ENCODE results near the gene NCAPD3. TPM values are rescaled to one million over a fixed set of nuclear protein-coding genes. Genes with fewer than 3 reads are reported as not detected.

The NCAPD3 gene
- total and polyA plus RNA-seq, 4 experiments from 2014 or later = 14.3 to 41.8 (median 27.3) TPM

DNA sequence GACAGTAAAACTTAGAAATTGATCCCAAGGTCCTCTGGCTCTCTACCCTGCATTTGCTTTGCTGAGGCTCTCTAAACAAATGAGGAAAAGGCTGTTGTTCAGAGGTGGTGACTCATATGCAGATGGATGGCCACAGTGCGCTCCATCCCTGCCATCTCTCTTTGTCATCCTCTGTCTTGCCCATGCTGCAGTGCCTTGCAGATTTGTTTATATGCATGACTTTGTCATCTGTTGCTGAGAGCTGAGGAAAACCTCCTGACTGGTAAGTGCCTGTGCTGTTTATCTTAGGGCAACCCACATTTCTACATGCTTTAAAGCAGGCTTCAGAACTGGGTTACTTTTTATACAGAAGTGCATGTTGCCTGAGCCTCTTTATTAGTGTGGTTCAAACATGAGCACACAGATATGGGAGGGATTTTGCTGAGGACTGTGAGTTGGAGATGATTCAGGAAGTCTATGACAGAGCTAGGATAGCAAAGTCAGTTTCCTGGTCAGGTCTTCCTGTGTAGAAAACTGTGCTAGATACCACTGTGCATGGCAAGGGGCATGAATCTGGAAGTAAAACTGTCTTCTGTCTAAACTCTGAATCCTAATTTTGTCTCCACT, 97.4 kb downstream of the NCAPD3 start:
- ChIA-PET CTCF (ENCODE audit: partially characterized antibody) (no interaction called here), POLR2A (ENCODE audit: partially characterized antibody) (interaction anchor here (0.6 kb wide), 1 partner anchor 47 kb away, joined by 3 read pairs; no protein-coding TSS in a partner anchor)
- Mint-ChIP-seq H3K4me3 (no peak overlapping the region), H3K27ac (no peak overlapping the region), H3K4me1 (peaks cover 0 to 10% (median 8%) of the 10 kb centered on the region in 4 donors), H3K36me3 (peaks cover 0 to 9% of the 10 kb centered on the region in 2 donors), H3K9me3 (peaks cover 0 to 17% (median 7%) of the 10 kb centered on the region in 8 donors), H3K27me3 (peaks cover 17 to 22% of the 10 kb centered on the region in 2 donors)
- H3K9me3 ChIP-seq (ENCODE audit: control insufficient read depth in 1 of 2, low read length in 2 of 2) = peaks cover 0 to 5% of the 10 kb centered on the region in 2 donors
- no peaks in the 10 kb centered on the region for H3K27me3 ChIP-seq (ENCODE audit: insufficient read depth, low read length)
- intact Hi-C loops (cut with micrococcal nuclease) = no loop called here
- DNase-seq = no peak
- no peak overlapping the region for H3K4me3 ChIP-seq (ENCODE audit: low read length in 2 of 2)
- no peak overlapping the region for H3K27ac ChIP-seq (ENCODE audit: low read depth, low read length)
- no peaks in the 10 kb centered on the region for H3K4me1 ChIP-seq (ENCODE audit: insufficient read depth, low read length)
- H3K36me3 ChIP-seq (ENCODE audit: insufficient read depth, low read length) = no peaks in the 10 kb centered on the region

DNA sequence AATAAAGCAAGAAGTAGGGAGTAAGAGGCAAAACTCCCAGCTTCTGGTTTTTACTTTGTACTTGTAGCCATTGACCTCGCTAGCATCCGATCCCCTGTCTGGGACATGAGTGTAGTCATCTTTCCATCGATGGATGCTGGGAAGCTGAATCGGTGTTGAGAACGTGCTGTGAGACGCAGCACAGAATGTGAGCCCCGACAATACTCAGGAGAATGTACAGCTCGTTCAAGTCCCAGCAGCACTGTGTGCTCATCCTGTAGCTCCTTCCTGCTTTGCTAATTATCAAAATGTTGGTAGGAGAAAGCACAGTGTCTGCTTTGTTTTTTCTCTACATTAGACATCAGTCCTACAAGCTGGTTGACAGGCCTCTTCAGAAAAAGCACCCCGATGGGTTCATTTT, 98.3 kb downstream of the NCAPD3 start:
- Histone ChIP-seq H3K9me3 (ENCODE audit: control insufficient read depth in 1 of 2, low read length in 2 of 2) (peaks cover 0 to under 1% of the 10 kb centered on the region in 2 donors), H3K27me3 (ENCODE audit: insufficient read depth, low read length) (no peaks in the 10 kb centered on the region), H3K4me1 (ENCODE audit: insufficient read depth, low read length) (no peaks in the 10 kb centered on the region), H3K4me3 (ENCODE audit: low read length in 2 of 2) (no peak overlapping the region), H3K36me3 (ENCODE audit: insufficient read depth, low read length) (no peaks in the 10 kb centered on the region), H3K27ac (ENCODE audit: low read depth, low read length) (no peak overlapping the region)
- peaks cover 0 to 9% (median 0%) of the 10 kb centered on the region in 8 donors for H3K9me3 Mint-ChIP-seq
- H3K27me3 Mint-ChIP-seq = peaks cover 17 to 26% of the 10 kb centered on the region in 2 donors
- ChIA-PET CTCF (ENCODE audit: partially characterized antibody) (interaction anchor here (0.6 to 1.5 kb wide), 2 partner anchors 10 to 13 kb away, joined by 3 read pairs; no protein-coding TSS in a partner anchor), POLR2A (ENCODE audit: partially characterized antibody) (no interaction called here)
- no peak for DNase-seq
- intact Hi-C loops (cut with micrococcal nuclease) = no loop called here
- H3K4me3 Mint-ChIP-seq = peak overlapping the region in 2 of 8 donors; percentile 3 to 46
- H3K4me1 Mint-ChIP-seq = peaks cover 0 to 10% (median 8%) of the 10 kb centered on the region in 4 donors
- H3K36me3 Mint-ChIP-seq = peaks cover 0 to 6% of the 10 kb centered on the region in 2 donors
- H3K27ac Mint-ChIP-seq = no peak overlapping the region

DNA sequence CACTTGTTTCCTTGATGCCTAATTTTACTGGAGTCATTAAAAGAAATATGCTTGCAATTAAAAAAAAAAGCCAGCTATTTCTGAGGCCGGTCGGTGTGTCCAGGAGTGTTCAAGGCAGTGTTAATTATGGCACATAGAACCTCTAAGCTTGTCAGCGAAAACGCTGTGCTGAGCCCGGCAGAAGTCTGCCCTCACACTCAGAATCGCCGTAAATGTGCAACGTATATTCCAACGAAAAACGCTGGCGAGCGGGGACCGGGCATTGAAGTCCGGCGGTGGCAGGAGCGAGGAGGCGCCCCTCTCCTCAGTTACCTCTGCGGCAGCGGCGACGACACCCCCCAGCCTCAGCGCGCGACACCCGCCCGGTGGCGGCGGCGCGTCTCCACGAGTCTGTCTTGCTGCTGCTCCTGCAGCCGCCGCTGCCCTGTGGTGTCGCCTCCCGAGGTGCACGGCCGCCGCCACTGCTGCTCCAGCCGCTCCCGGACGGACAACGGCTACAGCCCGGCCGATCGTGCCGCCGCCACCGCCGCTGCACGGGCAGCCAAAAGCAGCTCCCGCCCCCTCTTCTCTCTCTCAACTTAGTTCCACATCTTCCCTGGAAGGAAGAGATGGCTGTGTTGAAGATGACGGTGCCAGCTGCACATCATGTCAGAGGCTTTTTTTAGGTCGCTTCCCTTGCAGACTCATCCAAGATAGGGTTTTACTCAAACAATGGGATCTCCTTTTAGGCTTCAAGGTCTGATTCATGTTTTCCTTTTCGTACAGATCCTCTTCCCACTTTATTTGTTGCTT, 98.9 kb downstream of the NCAPD3 start:
- Histone ChIP-seq H3K9me3 (ENCODE audit: control insufficient read depth in 1 of 2, low read length in 2 of 2) (no peaks in the 10 kb centered on the region), H3K27ac (ENCODE audit: low read depth, low read length) (no peak overlapping the region), H3K4me3 (ENCODE audit: low read length in 2 of 2) (no peak overlapping the region), H3K27me3 (ENCODE audit: insufficient read depth, low read length) (no peaks in the 10 kb centered on the region), H3K36me3 (ENCODE audit: insufficient read depth, low read length) (no peaks in the 10 kb centered on the region), H3K4me1 (ENCODE audit: insufficient read depth, low read length) (no peaks in the 10 kb centered on the region)
- H3K36me3 Mint-ChIP-seq = peaks cover 0 to 6% of the 10 kb centered on the region in 2 donors
- peaks cover 0 to 3% (median 0%) of the 10 kb centered on the region in 8 donors for H3K9me3 Mint-ChIP-seq
- H3K4me1 Mint-ChIP-seq = peaks cover 0 to 10% (median 8%) of the 10 kb centered on the region in 4 donors
- intact Hi-C loops (cut with micrococcal nuclease) = no loop called here
- ChIA-PET CTCF (ENCODE audit: partially characterized antibody) (interaction anchor here (0.6 to 1.5 kb wide), 3 partner anchors 9 to 14 kb away, joined by 3 to 4 read pairs (median 3); no protein-coding TSS in a partner anchor), POLR2A (ENCODE audit: partially characterized antibody) (no interaction called here)
- H3K27me3 Mint-ChIP-seq = peaks cover 17 to 26% of the 10 kb centered on the region in 2 donors
- no peak overlapping the region for H3K27ac Mint-ChIP-seq
- peak in 1 of 5 donors; percentile 5 for DNase-seq
- H3K4me3 Mint-ChIP-seq = peak overlapping the region in 3 of 8 donors; percentile 28 to 45 (median 36)

DNA sequence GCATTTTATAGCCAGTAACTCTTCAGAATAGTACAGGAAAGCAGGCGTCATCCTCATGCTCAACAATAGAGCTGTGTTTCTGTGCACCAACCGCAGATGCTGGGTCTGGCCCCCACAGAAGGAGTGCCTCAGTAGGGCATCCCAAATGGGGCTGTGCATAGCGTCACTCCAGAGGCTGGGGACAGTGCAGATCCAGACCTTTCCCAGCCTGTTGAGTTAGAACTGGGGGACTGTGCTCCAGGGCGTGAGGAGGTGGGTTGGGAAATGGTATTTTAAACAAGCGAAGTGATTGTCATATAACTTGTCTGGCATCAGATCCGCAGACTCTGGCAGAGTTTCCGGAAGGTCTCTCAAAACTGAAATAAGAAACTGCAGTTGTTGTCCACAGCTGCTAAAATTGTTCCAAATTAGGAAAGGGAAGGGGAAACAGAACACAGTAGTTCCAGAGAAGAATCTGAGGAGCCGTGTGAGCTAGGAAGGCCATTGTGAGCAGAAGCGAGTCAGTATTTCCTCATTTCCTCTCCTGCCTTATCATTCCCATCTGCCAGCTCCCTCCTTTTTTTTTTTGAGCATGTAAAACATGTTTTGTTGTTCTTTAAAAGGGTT, 102.7 kb downstream of the NCAPD3 start:
- CTCF ChIA-PET (ENCODE audit: partially characterized antibody) = no interaction called here
- DNase-seq = no peak
- H3K27me3 ChIP-seq (ENCODE audit: insufficient read depth, low read length) = no peaks in the 10 kb centered on the region
- POLR2A ChIA-PET (ENCODE audit: partially characterized antibody) = no interaction called here
- peaks cover 17 to 21% of the 10 kb centered on the region in 2 donors for H3K27me3 Mint-ChIP-seq
- H3K9me3 Mint-ChIP-seq = no peaks in the 10 kb centered on the region
- no peaks in the 10 kb centered on the region for H3K36me3 ChIP-seq (ENCODE audit: insufficient read depth, low read length)
- H3K4me1 Mint-ChIP-seq = peaks cover 0 to 10% (median 8%) of the 10 kb centered on the region in 4 donors
- no peak overlapping the region for H3K27ac ChIP-seq (ENCODE audit: low read depth, low read length)
- no peak overlapping the region for H3K27ac Mint-ChIP-seq
- H3K9me3 ChIP-seq (ENCODE audit: control insufficient read depth in 1 of 2, low read length in 2 of 2) = no peaks in the 10 kb centered on the region
- no peak overlapping the region for H3K4me3 ChIP-seq (ENCODE audit: low read length in 2 of 2)
- peaks cover 0 to 6% of the 10 kb centered on the region in 2 donors for H3K36me3 Mint-ChIP-seq
- H3K4me1 ChIP-seq (ENCODE audit: insufficient read depth, low read length) = no peaks in the 10 kb centered on the region
- no peak overlapping the region for H3K4me3 Mint-ChIP-seq
- intact Hi-C loops (cut with micrococcal nuclease) = no loop called here

DNA sequence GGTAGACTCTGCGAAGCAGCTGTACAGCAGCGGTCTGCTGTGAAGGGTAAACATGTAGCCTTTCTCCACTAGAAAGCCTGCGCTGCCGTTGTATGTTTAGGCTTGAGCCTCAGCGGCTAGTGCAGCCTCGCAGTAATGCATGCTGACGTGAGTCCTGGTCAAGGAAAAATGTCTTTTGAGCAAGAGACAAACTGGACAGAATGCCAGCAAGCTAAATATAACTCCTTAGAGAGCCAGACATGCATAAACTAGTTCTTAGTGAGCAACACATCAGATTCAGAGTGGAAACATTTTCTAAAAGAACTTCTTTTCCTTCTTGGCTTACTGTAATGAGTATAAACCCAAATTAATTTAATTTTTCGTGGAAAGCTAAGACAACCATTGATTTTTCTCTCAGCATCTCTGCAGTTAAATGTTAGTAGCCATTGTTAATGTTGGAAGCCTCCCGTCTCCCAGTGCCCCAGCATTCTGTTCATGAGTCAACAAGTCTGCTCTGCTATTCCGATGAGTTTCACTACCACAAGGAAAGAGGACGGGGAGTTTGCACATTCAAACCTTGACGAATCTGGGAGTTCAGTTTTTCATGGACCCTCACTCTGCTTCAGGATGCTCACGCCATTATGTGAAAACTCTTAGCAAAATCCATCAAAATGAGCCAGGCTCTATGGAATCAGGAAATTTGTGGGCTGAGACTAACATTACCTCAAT, 103.5 kb downstream of the NCAPD3 start:
- Histone ChIP-seq H3K9me3 (ENCODE audit: control insufficient read depth in 1 of 2, low read length in 2 of 2) (no peaks in the 10 kb centered on the region), H3K4me3 (ENCODE audit: low read length in 2 of 2) (no peak overlapping the region), H3K27ac (ENCODE audit: low read depth, low read length) (no peak overlapping the region), H3K4me1 (ENCODE audit: insufficient read depth, low read length) (no peaks in the 10 kb centered on the region), H3K27me3 (ENCODE audit: insufficient read depth, low read length) (no peaks in the 10 kb centered on the region), H3K36me3 (ENCODE audit: insufficient read depth, low read length) (no peaks in the 10 kb centered on the region)
- Mint-ChIP-seq H3K27ac (no peak overlapping the region), H3K36me3 (peaks cover 0 to 6% of the 10 kb centered on the region in 2 donors), H3K27me3 (peaks cover 11 to 19% of the 10 kb centered on the region in 2 donors), H3K4me1 (peaks cover 0 to 7% (median 4%) of the 10 kb centered on the region in 4 donors), H3K9me3 (no peaks in the 10 kb centered on the region), H3K4me3 (no peak overlapping the region)
- DNase-seq = no peak
- ChIA-PET POLR2A (ENCODE audit: partially characterized antibody) (no interaction called here), CTCF (ENCODE audit: partially characterized antibody) (no interaction called here)
- intact Hi-C loops (cut with micrococcal nuclease) = no loop called here

DNA sequence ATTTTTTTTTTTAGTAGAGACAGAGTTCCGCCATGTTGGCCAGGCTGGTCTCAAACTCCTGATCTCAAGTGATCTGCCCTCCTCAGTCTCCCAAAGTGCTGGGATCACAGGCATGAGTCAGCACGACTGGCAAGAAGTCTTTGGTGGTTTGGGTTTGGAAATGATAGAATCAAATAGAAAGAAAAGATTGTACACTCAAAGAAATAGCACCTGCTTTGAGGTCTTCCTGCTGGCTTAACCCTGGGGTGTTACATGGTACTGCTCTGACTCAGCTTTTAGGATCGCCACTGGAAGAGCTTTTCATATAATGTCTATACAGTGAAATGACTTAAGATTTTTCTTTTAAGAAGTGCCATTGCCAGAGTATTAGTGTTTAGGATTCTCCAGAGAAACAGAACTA, 104.7 kb downstream of the NCAPD3 start:
- POLR2A ChIA-PET (ENCODE audit: partially characterized antibody) = no interaction called here
- H3K36me3 ChIP-seq (ENCODE audit: insufficient read depth, low read length) = no peaks in the 10 kb centered on the region
- H3K27ac ChIP-seq (ENCODE audit: low read depth, low read length) = no peak overlapping the region
- CTCF ChIA-PET (ENCODE audit: partially characterized antibody) = no interaction called here
- Mint-ChIP-seq H3K9me3 (no peaks in the 10 kb centered on the region), H3K27me3 (peaks cover 7 to 12% of the 10 kb centered on the region in 2 donors), H3K36me3 (peaks cover 0 to 4% of the 10 kb centered on the region in 2 donors), H3K4me3 (no peak overlapping the region), H3K4me1 (peaks cover 0 to 2% (median 1%) of the 10 kb centered on the region in 4 donors), H3K27ac (no peak overlapping the region)
- H3K9me3 ChIP-seq (ENCODE audit: control insufficient read depth in 1 of 2, low read length in 2 of 2) = no peaks in the 10 kb centered on the region
- DNase-seq = no peak
- intact Hi-C loops (cut with micrococcal nuclease) = no loop called here
- H3K4me1 ChIP-seq (ENCODE audit: insufficient read depth, low read length) = no peaks in the 10 kb centered on the region
- no peak overlapping the region for H3K4me3 ChIP-seq (ENCODE audit: low read length in 2 of 2)
- H3K27me3 ChIP-seq (ENCODE audit: insufficient read depth, low read length) = no peaks in the 10 kb centered on the region
